NT2/D1 (cell line): ENCODE results near the gene ACOT4.
"Not testable (repeated sequence)": the region's sequence is repeated elsewhere in the genome, so short reads cannot be mapped to it uniquely, and the experiment has no call there.

Experiments
- YY1 ChIP-seq: IDR thresholded peaks from 2 replicates; pipeline ENCODE4 v1.6.1; 2011; ENCODE audit not compliant: insufficient read length, insufficient read depth
- ZNF274 ChIP-seq: IDR thresholded peaks from 2 replicates; pipeline ENCODE4 v1.6.1; 2011; ENCODE audit warnings: mild to moderate bottlenecking, low read depth, low read length

GRCh38 chr14:73562256-73562655 is 29.4 kb upstream of the ACOT4 start:
- TF ChIP-seq YY1, ZNF274: not testable (repeated sequence)
